CD14-positive monocyte (primary cell): ENCODE data around the gene SLC3A2. TPM values are rescaled to one million over a fixed set of nuclear protein-coding genes. Genes with fewer than 3 reads are reported as not detected.

Source experiments
- polyA plus RNA-seq, 3 donors: library from polyadenylated mRNA; depleted of rRNA in 1 of 3; unstranded in 2 of 3; stranded (reverse) in 1 of 3; fragments of 300-500 nt in 2 of 3; fragments of >200 nt in 1 of 3; fragmentation: Illumina TruSeq in 2 of 3; gene quantifications; 1 replicate in 2 of 3; 2 replicates in 1 of 3; pipeline ENCODE4 v1.2.3, GENCODE V29; 2012 to 2021
- small RNA-seq: library from RNA; depleted of rRNA; stranded (forward); fragments of <200 nt; gene quantifications from one replicate; pipeline ENCODE3, GENCODE V24; 2012; ENCODE audit warnings: low read depth; ENCODE audit not compliant: insufficient read length

The SLC3A2 gene
- polyA plus RNA-seq, 3 donors, result 156 to 231 (median 189) TPM

Small RNA genes within 50 kb of the gene (small RNA-seq; reads per million reads assigned to genes)
- not detected for gene RF00099
- gene RN7SL259P, result not detected
- gene SNORD22, result not detected
- not detected for gene SNORD26
- not detected for gene SNORD27
- gene SNORD28, result not detected
- gene SNORD30, result 97,868 reads per million, percentile 100 among the genes with 10 or more reads in this experiment

Other genes starting within 250 kb of the SLC3A2 start
- gene GANAB, start 234.3 kb upstream of the SLC3A2 start, polyA plus RNA-seq, result 100 to 1,000 TPM in 2 of 3 donors, 10 to 100 TPM in 1; 99.7 to 116 (median 109) TPM
- 10 to 100 TPM in 1 of 3 donors, 1 to 10 TPM in 2; 4.2 to 16.0 (median 9.9) TPM for gene INTS5, start 227.6 kb upstream of the SLC3A2 start, polyA plus RNA-seq
- gene C11orf98, start 215.7 kb upstream of the SLC3A2 start, polyA plus RNA-seq, result 10 to 100 TPM; 25.9 to 78.2 (median 74.6) TPM
- 1 to 10 TPM in 2 of 3 donors, under 1 TPM in 1; 0.73 to 4.9 (median 1.4) TPM for gene CSKMT, start 215.6 kb upstream of the SLC3A2 start, polyA plus RNA-seq
- gene UQCC3, start 209.2 kb upstream of the SLC3A2 start, polyA plus RNA-seq, result 1 to 10 TPM; 3.3 to 7.9 (median 7.2) TPM
- gene LBHD1, start 208.6 kb upstream of the SLC3A2 start, polyA plus RNA-seq, result 1 to 10 TPM; 1.9 to 9.1 (median 2.9) TPM
- 100 to 1,000 TPM in 2 of 3 donors, 10 to 100 TPM in 1; 93.9 to 147 (median 106) TPM for gene UBXN1, start 201.8 kb upstream of the SLC3A2 start, polyA plus RNA-seq
- gene LRRN4CL, start 191.4 kb upstream of the SLC3A2 start, polyA plus RNA-seq, result not detected
- gene BSCL2, start 173.5 kb upstream of the SLC3A2 start, polyA plus RNA-seq, result 10 to 100 TPM; 43.5 to 65.7 (median 63.3) TPM
- gene GNG3, start 173.2 kb upstream of the SLC3A2 start, polyA plus RNA-seq, result under 1 TPM in 1 of 3 donors, not detected in 2; 0.23 TPM
- gene HNRNPUL2, start 153.4 kb upstream of the SLC3A2 start, polyA plus RNA-seq, result 10 to 100 TPM in 1 of 3 donors, under 1 TPM in 2; 0.33 to 13.8 (median 0.88) TPM
- 10 to 100 TPM; 17.9 to 21.6 (median 20.4) TPM for gene TTC9C, start 152.4 kb upstream of the SLC3A2 start, polyA plus RNA-seq
- 1 to 10 TPM; 1.7 to 4.5 (median 2.0) TPM for gene ZBTB3, start 126.7 kb upstream of the SLC3A2 start, polyA plus RNA-seq
- 100 to 1,000 TPM; 162 to 243 (median 231) TPM for gene POLR2G, start 119.3 kb upstream of the SLC3A2 start, polyA plus RNA-seq
- gene TAF6L, start 109.5 kb upstream of the SLC3A2 start, polyA plus RNA-seq, result 10 to 100 TPM in 1 of 3 donors, 1 to 10 TPM in 2; 5.1 to 35.5 (median 5.3) TPM
- 100 to 1,000 TPM in 2 of 3 donors, 10 to 100 TPM in 1; 95.8 to 236 (median 220) TPM for gene TMEM179B, start 93.5 kb upstream of the SLC3A2 start, polyA plus RNA-seq
- 10 to 100 TPM in 2 of 3 donors, 1 to 10 TPM in 1; 5.7 to 20.4 (median 19.6) TPM for gene TMEM223, start 88.9 kb upstream of the SLC3A2 start, polyA plus RNA-seq
- gene NXF1, start 75.5 kb upstream of the SLC3A2 start, polyA plus RNA-seq, result 100 to 1,000 TPM in 1 of 3 donors, 10 to 100 TPM in 2; 50.1 to 748 (median 70.6) TPM
- gene STX5, start 48.8 kb upstream of the SLC3A2 start, polyA plus RNA-seq, result 10 to 100 TPM; 36.4 to 39.6 (median 38.5) TPM
- under 1 TPM in 1 of 3 donors, not detected in 2; 0.74 TPM for gene TEX54, start 48.1 kb upstream of the SLC3A2 start, polyA plus RNA-seq
- gene WDR74, start 41.3 kb upstream of the SLC3A2 start, polyA plus RNA-seq, result 10 to 100 TPM; 14.2 to 52.5 (median 18.4) TPM
- gene CHRM1, start 40.5 kb downstream of the SLC3A2 start, polyA plus RNA-seq, result not detected
- gene SLC22A6, start 104.1 kb downstream of the SLC3A2 start, polyA plus RNA-seq, result not detected
- gene SLC22A8, start 134.9 kb downstream of the SLC3A2 start, polyA plus RNA-seq, result not detected